ENCODE data around the gene CCM2. TPM values are rescaled to one million over a fixed set of nuclear protein-coding genes. Genes with fewer than 3 reads are reported as not detected.

Gene CCM2
- total RNA-seq, 4 donors from 2014 or later = 45.8 to 63.5 (median 50.4) TPM

DNA sequence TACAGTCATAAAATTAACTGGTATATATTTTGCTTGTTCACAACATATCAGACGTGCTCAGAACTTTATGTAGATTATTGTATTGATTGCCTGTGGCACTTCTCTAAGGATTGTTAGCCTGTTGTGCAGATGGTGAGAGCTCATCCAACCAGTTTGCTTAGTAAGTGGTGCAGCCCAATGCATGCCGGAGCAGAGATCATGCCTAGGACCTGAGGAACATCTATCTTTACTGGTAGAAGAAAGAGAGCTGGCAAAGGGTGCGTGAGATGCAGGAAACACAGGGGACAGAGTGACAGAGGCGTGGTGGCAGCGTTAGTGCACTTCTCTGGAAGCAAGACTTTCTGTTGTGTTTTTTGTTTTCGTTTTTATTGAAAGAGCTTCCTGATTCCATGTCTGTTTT, 35.9 kb downstream of the CCM2 start:
- TF ChIP-seq, protein P1, sequence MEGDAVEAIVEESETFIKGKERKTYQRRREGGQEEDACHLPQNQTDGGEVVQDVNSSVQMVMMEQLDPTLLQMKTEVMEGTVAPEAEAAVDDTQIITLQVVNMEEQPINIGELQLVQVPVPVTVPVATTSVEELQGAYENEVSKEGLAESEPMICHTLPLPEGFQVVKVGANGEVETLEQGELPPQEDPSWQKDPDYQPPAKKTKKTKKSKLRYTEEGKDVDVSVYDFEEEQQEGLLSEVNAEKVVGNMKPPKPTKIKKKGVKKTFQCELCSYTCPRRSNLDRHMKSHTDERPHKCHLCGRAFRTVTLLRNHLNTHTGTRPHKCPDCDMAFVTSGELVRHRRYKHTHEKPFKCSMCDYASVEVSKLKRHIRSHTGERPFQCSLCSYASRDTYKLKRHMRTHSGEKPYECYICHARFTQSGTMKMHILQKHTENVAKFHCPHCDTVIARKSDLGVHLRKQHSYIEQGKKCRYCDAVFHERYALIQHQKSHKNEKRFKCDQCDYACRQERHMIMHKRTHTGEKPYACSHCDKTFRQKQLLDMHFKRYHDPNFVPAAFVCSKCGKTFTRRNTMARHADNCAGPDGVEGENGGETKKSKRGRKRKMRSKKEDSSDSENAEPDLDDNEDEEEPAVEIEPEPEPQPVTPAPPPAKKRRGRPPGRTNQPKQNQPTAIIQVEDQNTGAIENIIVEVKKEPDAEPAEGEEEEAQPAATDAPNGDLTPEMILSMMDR (IDR thresholded peaks at IDR 0.05; ENCODE audit: low read depth) = no peak

DNA sequence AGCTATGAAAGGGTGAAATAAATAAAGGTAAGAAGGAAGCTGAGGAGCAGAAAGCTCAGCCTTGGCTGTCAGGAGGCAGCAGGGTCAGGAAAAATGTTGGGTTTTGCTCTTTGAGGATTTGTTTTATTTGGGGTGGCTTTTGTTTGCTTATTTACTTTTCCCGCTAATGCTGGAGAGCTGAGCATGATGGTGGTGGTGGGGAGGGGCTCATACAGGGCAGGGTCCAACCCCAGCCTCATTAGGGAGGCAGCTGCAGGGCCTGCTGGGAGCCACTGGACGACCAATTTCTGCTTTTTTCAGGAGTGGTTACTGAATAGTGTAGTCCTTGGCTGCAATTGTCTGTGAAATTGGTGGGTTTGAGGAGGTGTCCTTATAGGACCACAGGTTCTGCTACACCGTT, 36.3 kb downstream of the CCM2 start:
- TF ChIP-seq, protein P1 (IDR thresholded peaks at IDR 0.05; ENCODE audit: low read depth) = no peak

DNA sequence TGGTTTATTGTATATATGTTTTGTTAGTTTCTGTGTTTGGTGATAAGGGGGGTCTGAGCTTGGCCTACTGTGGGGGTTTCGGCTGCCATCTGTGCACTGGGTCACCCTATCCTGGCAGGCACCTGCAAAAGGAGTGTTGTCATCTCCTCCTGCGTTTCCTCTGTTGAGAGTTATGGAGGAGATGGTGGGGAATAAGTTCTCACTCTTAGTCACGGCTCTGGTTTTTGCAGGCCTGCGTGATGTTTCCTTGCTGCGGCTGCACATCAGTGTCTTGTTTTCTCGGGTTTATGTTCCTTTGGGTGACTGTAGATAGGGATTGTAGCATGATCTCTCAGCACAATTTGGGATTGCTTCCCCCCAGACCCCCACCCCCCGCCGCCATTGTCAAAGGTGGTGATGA, 36.8 kb downstream of the CCM2 start:
- TF ChIP-seq, protein P1 (IDR thresholded peaks at IDR 0.05; ENCODE audit: low read depth) = no peak

DNA sequence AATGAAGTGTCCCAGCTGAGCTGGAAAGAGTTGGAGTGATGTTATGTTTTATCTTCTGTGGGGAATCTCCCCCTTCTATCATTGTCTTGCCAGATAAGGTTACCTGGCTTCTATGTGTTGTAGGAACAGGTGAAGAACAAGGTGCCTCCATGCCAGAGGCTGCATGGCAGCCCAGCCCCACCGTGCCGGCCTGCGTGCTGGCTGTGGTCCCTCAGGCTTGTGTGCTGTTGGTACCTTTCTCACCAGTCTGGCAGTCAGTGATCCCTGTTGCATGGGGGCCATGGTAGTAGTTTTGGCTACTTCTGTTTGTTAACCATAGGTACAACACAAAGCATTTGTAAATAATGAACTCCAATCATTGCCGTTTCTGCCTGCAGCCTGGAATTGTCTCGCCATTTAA, 37.9 kb downstream of the CCM2 start:
- TF ChIP-seq, protein P1 (IDR thresholded peaks at IDR 0.05; ENCODE audit: low read depth) = no peak

DNA sequence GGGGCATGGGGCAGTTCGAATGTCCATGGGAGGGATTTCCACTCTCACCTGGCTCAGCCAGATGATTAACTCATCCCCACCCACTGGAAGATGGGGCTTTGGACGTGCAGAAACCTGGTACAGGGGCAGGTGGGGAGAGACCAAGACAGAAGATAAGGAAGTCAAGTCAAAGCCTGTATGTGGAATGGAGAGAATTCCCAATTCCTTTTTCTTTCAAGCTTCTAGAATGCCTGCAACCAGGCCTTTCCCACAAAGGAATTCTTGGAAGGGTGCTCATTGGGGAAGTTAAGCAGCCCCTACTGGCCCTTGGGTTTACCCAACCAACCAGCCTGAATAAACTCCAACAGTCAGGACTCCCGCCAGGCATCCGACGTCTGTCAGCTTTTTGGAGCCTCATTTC, 39.1 kb downstream of the CCM2 start:
- TF ChIP-seq, protein P1 (IDR thresholded peaks at IDR 0.05; ENCODE audit: low read depth) = no peak

DNA sequence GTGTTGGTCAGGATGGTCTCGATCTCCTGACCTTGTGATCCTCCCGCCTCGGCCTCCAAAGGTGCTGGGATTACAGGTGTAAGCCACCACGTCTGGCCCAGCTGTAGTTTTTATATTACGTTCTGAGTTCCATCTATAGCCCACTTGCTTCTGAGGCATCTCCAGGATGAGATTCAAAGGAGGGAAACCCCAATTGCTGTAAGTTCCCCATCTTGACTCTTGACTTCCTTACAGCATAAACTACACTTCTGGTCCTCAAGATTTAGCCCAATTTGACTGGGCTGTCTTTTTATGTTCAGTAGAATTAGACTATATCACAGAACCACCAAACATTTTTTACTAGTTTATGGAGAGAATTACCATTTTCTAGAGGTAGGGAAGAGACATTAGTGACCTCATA, 44.3 kb downstream of the CCM2 start:
- TF ChIP-seq, protein P1 (IDR thresholded peaks at IDR 0.05; ENCODE audit: low read depth) = no peak

DNA sequence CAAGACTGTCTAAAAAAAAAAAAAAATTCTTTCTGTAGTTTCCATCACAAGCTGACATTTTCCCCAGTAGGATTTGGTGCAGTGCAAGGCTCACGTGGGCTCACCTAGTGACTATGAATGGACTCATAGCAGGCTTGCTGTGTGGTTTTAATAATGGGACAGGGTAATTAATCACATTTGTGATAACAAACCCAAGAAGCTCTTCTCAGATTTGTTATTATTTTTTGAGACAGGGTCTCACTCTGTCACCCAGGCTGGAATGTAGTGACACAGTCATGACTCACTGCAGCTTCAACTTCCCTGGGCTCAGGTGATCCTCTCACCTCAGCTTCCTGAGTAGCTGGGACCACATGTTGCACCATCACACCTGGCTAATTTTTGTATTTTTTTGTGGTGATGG, 48.7 kb downstream of the CCM2 start:
- TF ChIP-seq, protein P1 (IDR thresholded peaks at IDR 0.05; ENCODE audit: low read depth) = no peak

All from subcutaneous adipose tissue (tissue), 4 donors.